ENCODE data around the gene EPHA1.

EPHA1 gene

GRCh38 chr7:143408686-143409561 is at the start of gene EPHA1:
Gene EPHA1 (minus strand): TSS chr7:143408856. CDS start chr7:143408805, 51 bp downstream.
- no peak for FAIRE-seq

- FAIRE-seq = no peak
Observed at GRCh38 chr7:143458263-143458662, 49.6 kb upstream of the EPHA1 start.

- no peak for FAIRE-seq
Observed at GRCh38 chr7:143456992-143457793, 48.5 kb upstream of the EPHA1 start.

GRCh38 chr7:143455942-143456341 is 47.3 kb upstream of the EPHA1 start:
- FAIRE-seq = no peak

GRCh38 chr7:143455491-143455890 is 46.8 kb upstream of the EPHA1 start:
- no peak for FAIRE-seq

GRCh38 chr7:143454091-143454680 is 45.5 kb upstream of the EPHA1 start:
- FAIRE-seq = no peak

- FAIRE-seq = no peak
Observed at GRCh38 chr7:143452495-143452894, 43.8 kb upstream of the EPHA1 start.

- FAIRE-seq = no peak
Observed at GRCh38 chr7:143451746-143452145, 43.1 kb upstream of the EPHA1 start.

GRCh38 chr7:143451122-143451521 is 42.5 kb upstream of the EPHA1 start:
- no peak for FAIRE-seq

GRCh38 chr7:143449793-143450192 is 41.1 kb upstream of the EPHA1 start:
- no peak for FAIRE-seq

GRCh38 chr7:143448429-143448828 is 39.8 kb upstream of the EPHA1 start:
- FAIRE-seq = no peak

- FAIRE-seq = no peak
Observed at GRCh38 chr7:143447466-143447865, 38.8 kb upstream of the EPHA1 start.

- no peak for FAIRE-seq
Observed at GRCh38 chr7:143444785-143445184, 36.1 kb upstream of the EPHA1 start.

GRCh38 chr7:143444063-143444782 is 35.6 kb upstream of the EPHA1 start:
- FAIRE-seq = no peak

GRCh38 chr7:143443153-143443552 is 34.5 kb upstream of the EPHA1 start, which contains the start of gene TAS2R60:
Gene TAS2R60 (plus strand): TSS chr7:143443453. CDS start chr7:143443453, 0 bp downstream.
- no peak for FAIRE-seq

GRCh38 chr7:143439866-143440265 is 31.2 kb upstream of the EPHA1 start:
- no peak for FAIRE-seq

- FAIRE-seq = no peak
Observed at GRCh38 chr7:143437578-143437977, 28.9 kb upstream of the EPHA1 start.

GRCh38 chr7:143436325-143436946 is 27.8 kb upstream of the EPHA1 start:
- no peak for FAIRE-seq

GRCh38 chr7:143435266-143435665 is 26.6 kb upstream of the EPHA1 start:
- no peak for FAIRE-seq

GRCh38 chr7:143434660-143435059 is 26.0 kb upstream of the EPHA1 start:
- no peak for FAIRE-seq

GRCh38 chr7:143433759-143434158 is 25.1 kb upstream of the EPHA1 start:
- no peak for FAIRE-seq

- no peak for FAIRE-seq
Observed at GRCh38 chr7:143431109-143431508, 22.5 kb upstream of the EPHA1 start.
